ENCODE data around the gene DCP2. TPM values are rescaled to one million over a fixed set of nuclear protein-coding genes. Genes with fewer than 3 reads are reported as not detected.
A peak's percentile ranks its signal among the peaks of the same experiment; 100 is the strongest.
"Not testable (repeated sequence)": the region's sequence is repeated elsewhere in the genome, so short reads cannot be mapped to it uniquely, and the experiment has no call there.

Gene DCP2
- total RNA-seq (2014; rRNA removed; shearing (Covaris generic)) = 35.7 and 41.7 TPM in 2 replicates

DNA sequence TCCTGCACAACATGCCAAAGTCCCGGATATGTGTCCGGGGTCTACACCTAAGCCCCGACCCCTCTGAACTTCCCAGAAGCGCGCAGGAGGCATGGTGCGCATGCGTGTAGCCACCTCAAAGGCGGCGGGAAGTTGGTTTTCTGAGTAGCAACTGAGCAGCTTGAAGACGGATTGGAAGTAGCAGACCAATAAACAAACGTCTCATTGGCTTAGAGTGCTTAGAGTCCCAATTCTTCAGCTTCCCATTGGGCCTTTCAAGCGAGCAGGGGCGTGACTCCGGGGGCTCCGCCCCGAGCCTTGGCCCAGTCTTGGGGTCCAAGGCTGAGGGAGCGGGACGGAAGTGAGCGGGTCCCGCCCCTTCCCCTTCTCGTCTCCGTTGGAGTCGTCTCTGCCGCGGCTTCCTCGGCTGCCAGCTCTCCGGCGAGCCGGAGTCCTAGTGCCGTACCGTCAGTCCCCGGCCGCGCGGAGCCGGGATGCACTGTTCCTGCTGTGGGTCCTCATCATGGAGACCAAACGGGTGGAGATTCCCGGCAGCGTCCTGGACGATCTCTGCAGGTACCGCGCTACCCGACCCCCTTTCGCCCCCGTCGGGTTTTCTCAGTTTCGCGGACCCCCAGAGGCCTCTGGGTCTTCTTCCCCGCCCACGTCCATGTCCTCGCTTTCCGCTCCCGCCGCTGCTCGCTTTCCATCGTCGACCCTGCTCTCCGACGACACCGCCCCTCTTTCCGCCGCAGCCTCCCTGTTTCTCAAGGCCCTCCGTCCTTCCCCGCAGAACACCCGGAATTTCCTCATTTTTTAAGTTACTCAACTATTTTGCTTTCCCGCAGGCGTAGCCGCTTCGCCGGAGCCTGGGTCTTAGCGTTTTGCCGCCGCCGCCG, at the start of gene DCP2:
Gene DCP2, plus strand, starts transcription at position 367 of the 878 bp plus-strand sequence. Its CDS starts 136 bp downstream, at position 503.
- peak; percentile 99 for DNase-seq (ENCODE audit: low spot score)

DNA sequence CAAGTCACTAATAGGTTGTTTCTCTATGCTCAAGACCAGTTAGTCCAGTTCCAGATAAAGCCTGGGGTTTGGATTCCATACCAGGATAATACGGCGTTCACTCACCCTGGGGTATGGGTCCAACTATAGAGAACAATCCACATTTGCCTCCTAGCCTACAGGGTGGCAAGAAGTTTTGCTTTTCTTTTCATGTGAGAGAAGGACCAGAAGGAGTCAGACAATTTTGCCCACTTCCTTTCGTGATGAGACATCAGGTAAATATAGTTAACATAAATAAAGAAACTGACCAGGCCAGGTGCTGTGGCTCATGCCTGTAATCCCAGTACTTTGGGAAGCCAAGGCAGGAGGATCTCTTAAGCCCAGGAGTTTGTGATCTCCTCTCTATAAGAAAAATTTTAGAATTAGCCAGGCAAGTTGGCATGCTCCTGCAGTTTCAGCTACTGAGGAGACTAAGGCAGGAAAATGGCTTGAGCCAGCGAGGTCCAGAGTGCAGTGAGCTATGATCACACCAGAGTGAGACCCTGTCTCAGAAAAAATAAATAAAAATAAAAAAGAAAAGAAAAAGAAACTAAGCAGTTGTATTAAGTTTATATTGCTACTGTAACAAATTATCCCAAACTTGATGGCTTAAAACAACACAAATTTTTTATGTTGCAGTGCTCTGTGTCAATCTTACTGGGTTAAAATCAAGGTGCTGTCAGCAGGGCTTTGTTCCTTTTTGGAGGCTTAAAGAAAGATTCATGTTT, 47.1 kb upstream of the DCP2 start:
- DNase-seq (ENCODE audit: low spot score) = no peak

DNA sequence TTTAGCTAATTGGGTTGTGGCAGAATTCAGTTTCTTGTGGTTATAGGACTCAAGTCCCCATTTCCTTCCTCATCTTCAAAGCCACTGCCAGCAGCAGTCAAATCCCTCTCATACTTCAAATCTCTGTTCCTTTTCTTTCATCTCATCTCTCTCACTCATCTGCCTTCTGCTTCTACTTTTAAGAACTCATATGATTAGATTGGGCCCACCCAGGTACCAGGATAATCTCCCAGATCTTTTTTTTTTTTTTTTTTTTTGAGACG, 46.6 kb upstream of the DCP2 start:
- no peak for DNase-seq (ENCODE audit: low spot score)

DNA sequence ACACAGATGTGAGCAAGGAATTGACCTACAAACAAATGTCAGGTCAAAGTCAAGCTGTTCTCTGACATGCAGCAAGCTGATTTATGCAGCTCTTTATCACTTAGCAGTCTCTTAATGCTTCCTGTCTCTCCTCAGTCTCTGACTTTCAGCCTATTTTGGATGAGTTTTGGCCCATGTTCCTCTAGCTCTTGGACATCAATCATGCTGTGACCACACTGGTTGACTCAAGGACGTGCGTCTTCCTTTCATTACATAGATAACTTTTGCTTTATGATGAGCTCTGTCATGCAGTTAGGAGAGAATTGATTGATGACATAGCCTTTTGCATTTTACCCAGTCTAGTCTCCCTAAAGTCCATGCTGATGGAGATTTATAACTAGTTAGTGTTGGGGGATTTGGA, 45.1 kb upstream of the DCP2 start:
- DNase-seq (ENCODE audit: low spot score) = peak; percentile 68

DNA sequence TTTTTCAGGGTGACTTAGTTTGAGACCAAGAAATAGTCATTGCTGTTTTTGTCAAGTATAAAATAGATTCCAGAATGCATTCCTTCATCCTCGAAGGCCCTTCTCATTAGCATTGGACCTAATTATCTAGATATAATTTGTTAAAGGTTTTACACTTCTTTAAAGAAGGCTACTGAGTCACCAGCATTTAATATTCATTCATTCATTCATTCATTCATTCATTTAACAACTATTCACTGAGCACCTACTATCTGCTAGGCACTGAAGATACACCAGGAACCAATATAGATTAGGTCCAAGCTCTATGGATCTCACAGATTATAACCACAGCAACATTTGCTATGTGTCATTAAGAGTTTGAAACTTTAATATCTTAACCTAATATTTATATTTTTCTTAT, 43.5 kb upstream of the DCP2 start:
- DNase-seq (ENCODE audit: low spot score) = no peak

DNA sequence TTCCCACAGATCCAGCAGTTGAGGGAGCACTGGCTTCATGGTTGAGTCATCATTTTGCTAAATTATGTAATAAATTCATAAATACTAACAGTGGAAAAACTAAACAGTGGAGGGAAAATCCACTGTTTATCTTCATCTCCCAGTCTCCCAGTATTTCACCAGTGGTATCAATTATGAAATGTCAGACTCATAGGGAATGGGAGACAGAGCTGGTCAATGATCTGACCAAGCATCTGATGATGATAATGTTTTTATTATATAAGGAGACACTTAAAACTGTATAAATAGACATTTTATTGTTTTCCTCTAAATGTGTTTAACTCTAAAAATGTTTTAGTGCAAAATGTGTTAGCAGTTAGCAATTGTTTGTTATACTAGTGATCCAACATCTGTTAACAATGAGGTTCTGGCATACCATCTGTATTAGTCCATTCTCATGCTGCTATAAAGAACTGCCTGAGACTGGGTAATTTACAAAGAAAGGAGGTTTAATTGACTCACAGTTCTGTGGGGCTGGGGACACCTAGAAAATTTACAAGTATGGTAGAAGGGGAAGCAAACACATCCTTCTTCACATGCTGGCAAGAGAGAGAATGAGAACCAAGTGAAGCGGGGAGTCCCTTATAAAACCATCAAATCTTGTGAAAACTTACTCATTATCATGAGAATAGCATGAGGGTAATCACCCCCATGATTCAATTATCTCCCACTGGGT, 42.8 kb upstream of the DCP2 start:
- no peak for DNase-seq (ENCODE audit: low spot score)

DNA sequence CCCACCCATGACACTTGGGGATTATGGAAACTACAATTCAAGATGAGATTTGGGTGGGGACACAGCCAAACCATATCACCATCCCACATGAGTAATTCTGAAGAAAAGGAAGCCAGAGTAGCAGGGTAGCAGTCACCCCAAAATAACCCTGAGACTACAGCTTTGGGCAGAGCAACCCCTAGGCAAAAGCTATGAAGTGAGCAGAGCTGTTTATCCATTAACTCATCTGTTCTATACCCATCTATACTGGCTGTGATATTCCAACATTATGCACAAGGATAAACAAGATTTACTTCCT, 42.3 kb upstream of the DCP2 start:
- DNase-seq (ENCODE audit: low spot score) = no peak

DNA sequence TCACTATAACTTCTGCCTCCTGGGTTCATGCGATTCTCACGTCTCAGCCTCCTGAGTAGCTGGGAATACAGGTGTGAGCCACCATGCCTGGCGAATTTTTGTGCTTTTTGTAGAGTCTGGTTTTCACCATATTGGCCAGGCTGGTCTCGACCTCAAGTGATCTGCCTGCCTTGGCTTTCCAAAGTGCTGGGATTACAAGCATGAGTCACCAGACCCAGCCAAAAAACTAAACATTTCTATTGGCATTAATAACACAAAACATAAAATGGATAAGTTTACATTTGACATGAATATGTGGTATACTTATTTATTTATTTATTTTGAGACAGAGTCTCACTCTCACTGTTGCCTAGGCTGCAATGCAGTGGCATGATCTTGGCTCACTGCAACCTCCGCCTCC, 40.9 kb upstream of the DCP2 start:
- DNase-seq (ENCODE audit: low spot score) = no peak

DNA sequence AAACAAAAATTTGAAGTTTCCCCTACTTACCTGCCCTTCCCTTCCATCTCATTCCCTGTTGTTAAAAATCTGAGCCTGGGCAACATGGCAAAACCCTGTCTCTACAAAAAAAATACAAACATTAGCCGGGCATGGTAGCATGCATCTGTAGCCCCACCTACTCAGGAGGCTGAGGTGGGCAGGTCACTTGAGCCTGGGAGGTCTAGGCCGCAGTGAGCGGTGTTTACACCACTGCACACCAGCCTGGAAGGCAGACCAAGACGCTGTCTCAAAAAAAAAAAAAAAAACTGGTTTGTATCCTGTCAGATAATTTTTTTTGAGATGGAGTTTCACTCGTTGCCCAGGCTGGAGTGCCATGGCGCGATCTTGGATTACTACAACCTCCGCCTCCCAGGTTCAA, 38.3 kb upstream of the DCP2 start:
- DNase-seq (ENCODE audit: low spot score) = no peak

DNA sequence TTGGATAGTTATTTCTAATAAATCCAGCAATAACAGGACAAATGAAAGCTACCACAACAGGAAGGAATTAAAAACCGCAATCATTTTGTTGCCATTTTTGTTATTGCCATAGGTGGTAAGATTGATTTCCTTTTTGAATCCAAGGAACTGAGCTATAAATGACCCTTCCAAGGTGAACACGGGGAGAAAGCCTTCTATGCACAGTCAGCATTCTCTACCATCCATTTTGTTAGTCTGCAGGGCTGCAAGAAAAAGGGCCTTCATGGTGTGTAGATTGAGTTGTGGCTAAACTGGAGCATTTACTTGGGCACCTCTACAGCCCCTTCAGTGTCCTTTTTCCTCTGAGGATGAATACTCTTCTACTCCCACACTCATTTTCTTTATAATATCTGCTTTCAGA, 35.9 kb upstream of the DCP2 start:
- DNase-seq (ENCODE audit: low spot score) = no peak

DNA sequence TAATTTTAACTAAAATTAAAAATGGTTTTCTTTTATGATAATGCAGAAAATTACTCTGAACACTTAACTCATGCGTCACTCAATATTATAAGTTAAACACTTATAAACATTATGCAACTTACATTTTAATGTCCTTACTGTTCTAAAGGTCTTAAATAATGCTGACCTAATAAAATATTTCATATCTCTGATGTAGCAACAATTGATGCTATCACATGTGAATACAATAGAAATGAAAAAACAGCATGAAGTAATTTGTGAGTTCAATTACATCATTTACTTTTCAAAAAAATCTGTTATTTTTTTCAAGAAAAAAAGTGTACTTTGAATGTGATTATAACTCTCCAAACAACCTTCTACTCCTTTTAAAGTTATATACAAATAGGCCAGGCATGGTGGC, 28.1 kb upstream of the DCP2 start:
- DNase-seq (ENCODE audit: low spot score) = no peak

DNA sequence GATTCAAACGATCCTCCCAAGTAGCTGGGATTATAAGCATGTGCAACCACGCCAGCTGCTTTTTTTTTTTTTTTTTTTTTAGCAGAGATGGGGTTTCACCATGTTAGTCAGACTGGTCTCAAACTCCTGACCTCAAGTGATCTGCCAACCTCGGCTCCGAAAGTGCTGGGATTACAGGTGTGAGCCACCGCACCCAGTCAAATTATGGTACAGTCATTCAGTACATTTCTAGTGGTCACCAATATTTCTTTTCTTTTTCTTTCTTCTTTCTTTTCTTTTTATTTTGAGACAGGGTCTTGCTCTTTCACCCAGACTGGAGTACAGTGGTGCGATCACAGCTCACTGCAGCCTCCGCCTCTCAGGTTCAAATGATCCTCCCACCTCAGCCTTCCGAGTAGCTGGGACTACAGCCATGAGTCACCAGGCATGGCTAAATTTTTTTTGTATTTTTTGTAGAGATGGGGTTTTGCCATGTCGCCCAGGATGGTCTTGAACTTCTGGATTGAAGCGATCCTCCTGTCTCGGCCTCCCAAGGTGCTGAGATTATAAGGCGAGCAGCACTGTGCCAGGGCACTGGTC, 25.4 kb upstream of the DCP2 start:
- no peak for DNase-seq (ENCODE audit: low spot score)

DNA sequence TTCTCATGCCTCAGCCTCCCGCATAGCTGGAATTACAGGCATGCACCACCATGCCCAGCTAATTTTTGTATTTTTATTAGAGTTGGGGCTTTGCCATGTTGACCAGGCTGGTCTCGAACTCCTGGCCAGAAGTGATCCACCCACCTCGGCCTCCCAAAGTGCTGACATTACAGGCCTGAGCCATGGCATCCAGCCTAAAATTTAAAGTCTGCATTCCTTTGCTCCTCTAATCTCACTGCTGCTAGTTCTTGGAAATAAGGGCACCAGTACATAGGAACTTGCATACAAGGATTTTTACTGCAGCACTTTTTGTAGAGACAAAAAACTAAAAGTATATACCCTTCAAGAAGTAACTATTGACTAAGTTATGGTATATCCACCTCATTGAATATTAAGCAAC, 20.0 kb upstream of the DCP2 start:
- DNase-seq (ENCODE audit: low spot score) = no peak

DNA sequence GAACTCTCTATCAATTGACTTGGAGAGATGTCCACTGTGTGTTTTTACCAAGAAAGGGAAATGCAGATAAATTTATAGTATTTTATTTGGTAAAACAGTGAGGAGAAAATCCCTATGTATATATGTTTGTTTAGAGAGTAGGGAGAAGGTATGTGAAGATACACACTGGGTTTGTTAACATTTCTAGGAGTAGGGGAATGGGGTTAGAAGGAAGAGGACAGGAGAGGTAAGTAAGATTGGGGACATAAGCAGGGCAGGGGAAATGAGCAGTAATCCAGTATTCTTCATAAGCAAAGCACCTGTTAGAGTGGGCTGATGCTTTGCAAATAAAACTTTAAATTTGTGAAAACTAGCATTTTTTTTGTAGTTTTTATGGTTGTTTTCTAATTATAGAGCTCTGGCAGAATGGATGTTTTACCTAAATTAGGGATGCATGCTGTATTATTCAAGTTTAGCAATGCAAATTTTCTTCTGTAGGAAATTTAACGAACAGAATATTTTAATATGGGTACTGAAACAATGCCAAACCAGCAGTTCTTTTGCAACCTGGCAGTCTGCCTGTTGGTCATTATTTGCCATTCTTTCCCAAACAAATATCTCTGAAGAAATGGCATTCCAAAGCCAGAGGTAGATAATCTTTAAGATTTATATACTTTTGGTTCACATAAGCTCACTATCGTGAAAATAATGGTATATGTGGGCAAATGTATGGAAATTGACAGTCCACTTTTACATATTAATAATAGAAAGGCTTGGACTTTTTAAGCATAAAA, 19.4 kb upstream of the DCP2 start:
- no peak for DNase-seq (ENCODE audit: low spot score)

DNA sequence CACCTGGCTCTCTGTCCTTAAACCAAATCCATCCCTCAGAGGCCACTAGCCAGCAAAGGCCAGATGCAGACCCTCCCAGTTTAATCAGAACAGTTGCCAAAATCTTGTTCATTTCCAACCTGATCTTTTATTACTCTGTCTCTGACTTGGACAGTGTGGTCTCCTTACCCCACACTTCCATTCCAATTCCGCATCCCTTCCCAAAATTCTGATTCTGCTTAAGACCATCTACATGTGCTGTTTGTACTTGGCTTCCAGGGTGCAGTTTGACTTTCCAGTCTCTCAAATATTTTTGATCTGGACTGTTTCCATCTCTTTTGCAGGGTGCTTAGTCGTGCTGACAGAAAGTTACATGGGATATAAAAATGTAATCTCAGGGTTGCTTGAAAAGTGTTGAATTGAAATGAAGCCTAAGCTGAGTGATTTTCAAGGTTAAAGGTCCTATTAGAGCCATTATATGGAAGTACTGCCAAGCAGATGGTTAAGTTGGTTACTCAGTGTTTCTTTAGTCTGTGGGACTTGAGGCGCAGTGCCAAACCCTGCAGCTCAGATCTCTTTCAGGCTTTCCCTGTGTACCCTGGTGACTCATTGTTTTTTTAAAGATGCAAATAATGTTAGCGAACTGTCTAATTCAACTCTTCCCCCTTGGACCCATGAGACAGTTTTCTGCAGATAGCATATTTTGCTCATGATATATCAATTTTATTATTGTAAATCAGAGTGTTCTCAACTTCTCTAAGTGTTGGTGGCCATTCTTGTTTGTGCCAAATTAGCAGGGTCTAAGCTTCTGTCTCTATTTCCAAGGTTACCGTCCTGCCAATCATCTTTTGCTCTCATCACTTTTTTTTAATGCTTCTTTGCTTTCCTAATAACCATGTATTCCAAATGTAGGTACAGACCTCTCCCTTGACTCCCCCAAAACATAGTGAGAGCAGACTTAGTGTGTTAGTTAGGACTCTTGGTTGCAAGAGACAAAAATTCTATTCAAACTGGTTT, 18.2 kb upstream of the DCP2 start:
- DNase-seq (ENCODE audit: low spot score) = peak; percentile 95

DNA sequence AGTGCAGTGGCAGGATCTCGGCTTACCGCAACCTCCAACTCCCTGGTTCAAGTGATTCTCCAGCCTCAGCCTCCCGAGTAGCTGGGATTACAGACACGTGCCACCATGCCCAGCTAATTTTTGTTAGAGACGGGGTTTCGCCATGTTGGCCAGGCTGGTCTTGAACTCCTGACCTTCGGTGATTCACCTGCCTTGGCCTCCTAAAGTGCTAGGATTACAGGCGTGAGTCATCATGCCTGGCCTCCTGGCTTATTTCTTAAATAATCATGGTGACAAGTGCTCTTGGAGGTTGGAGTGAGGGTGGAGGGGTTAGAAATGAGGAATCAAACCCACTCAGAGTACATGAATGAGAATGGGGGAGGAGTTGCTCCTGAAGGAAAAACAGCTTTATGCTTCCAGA, 16.7 kb upstream of the DCP2 start:
- DNase-seq (ENCODE audit: low spot score) = peak; percentile 86

DNA sequence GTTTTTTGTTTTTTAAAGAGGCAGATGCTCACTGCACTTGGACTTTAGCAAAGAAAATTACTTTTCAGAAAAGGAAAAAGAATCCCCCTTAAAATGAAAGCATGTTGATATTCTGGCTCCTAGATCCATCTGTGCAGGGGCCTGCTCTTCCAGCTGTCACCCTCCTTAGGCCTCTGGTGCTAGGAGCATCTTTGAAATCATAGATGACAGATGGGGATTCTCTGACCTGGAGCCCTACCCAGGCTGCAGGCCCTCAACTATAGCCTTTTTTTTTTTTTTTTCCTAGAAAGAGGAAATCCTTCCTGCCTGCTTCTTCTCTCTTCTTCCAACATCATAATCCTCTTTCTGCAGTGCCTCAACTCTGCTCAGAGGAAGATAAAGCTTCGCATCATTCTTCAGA, 16.3 kb upstream of the DCP2 start:
- DNase-seq (ENCODE audit: low spot score) = no peak

DNA sequence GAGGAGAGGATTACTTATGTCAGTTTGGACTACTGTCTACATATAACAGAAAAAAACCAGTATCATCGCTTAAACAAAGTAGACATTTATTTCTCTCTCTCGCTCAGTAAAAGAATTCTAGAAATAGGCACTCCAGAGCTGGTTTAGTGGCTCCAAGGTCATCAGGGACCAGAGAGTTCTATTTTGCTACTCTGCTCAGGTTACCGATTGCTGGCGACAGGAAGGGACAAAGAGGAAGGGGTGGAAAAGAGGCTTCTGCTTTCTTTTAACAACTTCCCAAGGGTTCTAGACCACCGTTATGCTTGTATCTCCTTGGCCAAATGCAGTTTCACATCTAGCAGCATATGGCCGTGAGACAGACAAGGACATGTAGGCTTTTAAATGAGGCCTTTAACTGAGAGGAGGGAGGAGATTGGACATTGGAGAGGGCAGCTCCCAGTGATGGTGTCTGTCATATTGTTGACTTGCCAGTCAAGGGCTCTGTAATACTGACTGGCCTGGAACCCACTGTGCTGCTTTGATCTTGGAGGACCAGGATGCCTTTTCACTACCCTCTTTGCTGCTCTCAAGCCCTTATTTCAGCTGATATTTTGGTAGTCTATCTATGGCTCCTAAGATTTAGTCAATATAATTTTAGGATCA, 15.6 kb upstream of the DCP2 start:
- no peak for DNase-seq (ENCODE audit: low spot score)

DNA sequence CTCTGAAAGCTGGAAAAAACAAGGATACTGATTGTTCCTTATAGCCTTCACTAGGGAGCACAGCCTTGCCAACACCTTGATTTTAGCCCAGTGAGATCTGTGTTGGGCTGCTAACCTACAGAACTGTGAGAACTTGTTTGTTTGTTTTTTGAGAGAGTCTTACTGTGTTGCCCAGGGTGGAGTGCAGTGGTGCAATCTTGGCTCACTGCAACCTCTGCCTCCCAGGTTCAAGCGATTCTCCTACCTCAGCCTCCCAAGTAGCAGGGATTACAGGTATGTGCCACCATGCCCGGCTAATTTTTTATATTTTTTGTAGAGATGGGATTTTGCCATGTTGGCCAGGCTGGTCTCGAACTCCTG, 13.2 kb upstream of the DCP2 start:
- DNase-seq (ENCODE audit: low spot score) = not testable (repeated sequence)

DNA sequence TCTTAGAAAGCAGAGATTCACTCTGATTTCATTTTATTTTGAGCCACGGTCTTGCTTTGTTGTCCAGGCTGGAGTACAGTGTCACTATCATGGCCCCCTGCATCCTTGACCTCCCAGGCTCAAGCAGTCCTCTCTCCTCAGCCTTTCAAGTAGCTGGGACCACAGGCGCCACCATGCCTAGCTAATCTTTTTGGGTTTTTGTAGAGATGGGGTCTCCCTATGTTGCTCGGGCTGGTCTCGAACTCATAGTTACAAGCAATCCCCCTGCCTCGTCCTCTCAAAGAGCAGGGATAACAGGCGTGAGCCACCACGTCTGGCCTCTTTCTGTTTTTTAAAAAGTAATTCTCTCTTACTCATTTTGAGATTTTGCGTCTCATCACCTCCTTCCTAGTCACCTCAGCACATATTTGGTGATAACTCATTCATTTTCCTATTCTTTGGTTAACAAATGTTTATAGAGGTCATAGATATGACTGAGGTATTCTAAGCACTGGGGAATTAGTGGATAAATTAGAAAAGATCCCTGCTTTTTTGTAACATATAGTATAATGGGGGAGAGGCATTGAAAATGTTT, 10.8 kb upstream of the DCP2 start:
- no peak for DNase-seq (ENCODE audit: low spot score)

Measured in A172 (cell line).